Parathyroid adenoma (tissue), 2 donors: ENCODE measurements around the gene CEP104.

ENCODE experiments used
- H2AFZ ChIP-seq: fragments of 300-600 bp; sonication (generic); one replicate; pipeline ENCODE4 v1.7.0; 2017; ENCODE audit warnings: antibody characterized with exemption, mild to moderate bottlenecking
- H3K27ac ChIP-seq: fragments of 300-600 bp; sonication (generic); one replicate; pipeline ENCODE4 v1.7.0; 2017
- H3K27me3 ChIP-seq: fragments of 300-600 bp; sonication (generic); one replicate; pipeline ENCODE4 v1.7.0; 2017; ENCODE audit warnings: low read length; ENCODE audit not compliant: control insufficient read depth, insufficient read depth
- H3K36me3 ChIP-seq: fragments of 300-600 bp; sonication (generic); one replicate; pipeline ENCODE4 v1.7.0; 2017; ENCODE audit warnings: low read length; ENCODE audit not compliant: control insufficient read depth, insufficient read depth
- H3K4me1 ChIP-seq: fragments of 300-600 bp; sonication (generic); one replicate; pipeline ENCODE4 v1.7.0; 2017; ENCODE audit warnings: control low read depth
- H3K4me2 ChIP-seq: fragments of 300-600 bp; sonication (generic); one replicate; pipeline ENCODE4 v1.7.0; 2017; ENCODE audit warnings: low read length
- H3K4me3 ChIP-seq: fragments of 300-600 bp; sonication (generic); one replicate; pipeline ENCODE4 v1.7.0; 2017; ENCODE audit warnings: low read depth, low read length
- H3K79me2 ChIP-seq: fragments of 300-600 bp; sonication (generic); one replicate; pipeline ENCODE4 v1.7.0; 2017; ENCODE audit warnings: control low read depth
- H3K9ac ChIP-seq: fragments of 300-600 bp; sonication (generic); one replicate; pipeline ENCODE4 v1.7.0; 2017; ENCODE audit warnings: mild to moderate bottlenecking
- H3K9me3 ChIP-seq: fragments of 300-600 bp; sonication (generic); one replicate; pipeline ENCODE4 v1.7.0; 2017; ENCODE audit warnings: low read length; ENCODE audit not compliant: control insufficient read depth
- TF ChIP-seq, protein P1 (sequence below): fragments of 300-600 bp; sonication (generic); IDR thresholded peaks from one replicate; pipeline ENCODE4 v1.7.0; 2017; ENCODE audit warnings: antibody characterized with exemption, mild to moderate bottlenecking
- donor health status: primary hyperparathyroidism.

CEP104 gene

DNA sequence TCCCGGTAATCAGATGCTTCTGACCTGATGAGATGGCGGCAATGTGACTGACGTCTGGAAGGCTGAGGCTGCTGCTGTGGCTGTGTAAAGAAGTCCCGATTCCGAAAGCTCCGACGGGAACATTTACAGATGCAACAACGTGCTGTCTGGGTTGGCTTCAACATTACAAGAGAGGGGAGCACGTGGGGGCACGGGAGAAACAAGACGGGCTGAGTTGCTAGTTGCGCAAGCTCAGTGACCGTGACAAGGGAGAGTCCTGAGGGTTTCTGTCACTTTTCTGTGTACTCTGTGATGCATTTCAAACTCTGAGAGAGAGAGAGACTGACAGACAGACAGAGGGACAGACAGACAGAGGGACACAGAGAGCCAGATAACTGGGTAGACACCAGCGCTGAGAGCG lies 35.1 kb downstream of the CEP104 start:
- Histone ChIP-seq H3K4me1 (no peaks in the 10 kb centered on the region), H3K36me3 (no peaks in the 10 kb centered on the region), H3K79me2 (no peaks in the 10 kb centered on the region), H2AFZ (no peak overlapping the region), H3K9me3 (no peaks in the 10 kb centered on the region), H3K9ac (no peak overlapping the region), H3K27ac (no peak overlapping the region), H3K4me3 (no peak overlapping the region), H3K27me3 (no peaks in the 10 kb centered on the region), H3K4me2 (no peak overlapping the region)
- TF ChIP-seq, protein P1, sequence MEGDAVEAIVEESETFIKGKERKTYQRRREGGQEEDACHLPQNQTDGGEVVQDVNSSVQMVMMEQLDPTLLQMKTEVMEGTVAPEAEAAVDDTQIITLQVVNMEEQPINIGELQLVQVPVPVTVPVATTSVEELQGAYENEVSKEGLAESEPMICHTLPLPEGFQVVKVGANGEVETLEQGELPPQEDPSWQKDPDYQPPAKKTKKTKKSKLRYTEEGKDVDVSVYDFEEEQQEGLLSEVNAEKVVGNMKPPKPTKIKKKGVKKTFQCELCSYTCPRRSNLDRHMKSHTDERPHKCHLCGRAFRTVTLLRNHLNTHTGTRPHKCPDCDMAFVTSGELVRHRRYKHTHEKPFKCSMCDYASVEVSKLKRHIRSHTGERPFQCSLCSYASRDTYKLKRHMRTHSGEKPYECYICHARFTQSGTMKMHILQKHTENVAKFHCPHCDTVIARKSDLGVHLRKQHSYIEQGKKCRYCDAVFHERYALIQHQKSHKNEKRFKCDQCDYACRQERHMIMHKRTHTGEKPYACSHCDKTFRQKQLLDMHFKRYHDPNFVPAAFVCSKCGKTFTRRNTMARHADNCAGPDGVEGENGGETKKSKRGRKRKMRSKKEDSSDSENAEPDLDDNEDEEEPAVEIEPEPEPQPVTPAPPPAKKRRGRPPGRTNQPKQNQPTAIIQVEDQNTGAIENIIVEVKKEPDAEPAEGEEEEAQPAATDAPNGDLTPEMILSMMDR = no peak

DNA sequence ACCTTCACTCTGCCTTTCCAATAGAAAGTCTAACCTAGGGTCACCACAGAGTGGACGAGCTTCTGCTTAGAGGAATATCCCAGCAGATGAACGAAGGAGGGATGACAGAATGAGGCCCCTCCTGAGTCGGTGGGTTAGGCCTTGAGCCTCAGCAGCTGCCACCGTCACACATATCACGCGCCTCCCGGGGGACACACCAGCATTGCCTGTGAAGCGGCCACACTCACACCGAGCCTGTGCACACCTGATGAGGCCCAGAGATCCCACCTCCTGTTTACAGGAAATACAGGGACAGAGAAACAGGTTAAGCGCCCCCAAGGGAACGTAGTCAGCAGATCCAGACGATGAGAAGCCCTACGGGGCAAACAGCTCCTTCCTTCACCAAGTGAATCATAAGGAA lies 35.6 kb downstream of the CEP104 start:
- Histone ChIP-seq H3K27ac (no peak overlapping the region), H3K79me2 (no peaks in the 10 kb centered on the region), H3K9me3 (no peaks in the 10 kb centered on the region), H3K9ac (no peak overlapping the region), H3K4me1 (no peaks in the 10 kb centered on the region), H3K36me3 (no peaks in the 10 kb centered on the region), H2AFZ (no peak overlapping the region), H3K4me2 (no peak overlapping the region), H3K4me3 (no peak overlapping the region), H3K27me3 (no peaks in the 10 kb centered on the region)
- TF ChIP-seq, protein P1 = no peak

DNA sequence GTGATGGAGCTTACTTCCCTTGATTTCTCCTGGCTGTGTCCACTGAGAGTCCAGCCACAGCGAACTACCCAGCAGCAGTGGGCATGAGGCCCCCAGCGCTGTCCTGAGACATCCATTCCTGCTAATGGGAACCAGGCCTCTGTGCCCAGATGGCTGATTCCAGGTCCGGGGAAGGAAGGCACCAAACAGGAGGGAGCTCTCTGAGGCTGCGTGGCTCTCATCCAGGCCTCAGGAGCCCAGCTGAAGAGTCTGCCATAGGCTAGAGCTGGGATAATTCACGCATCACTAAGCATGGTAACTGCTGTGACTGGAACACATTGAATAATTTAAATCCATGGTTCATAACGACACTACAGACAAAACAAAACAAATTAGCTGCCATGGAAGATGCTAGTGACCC lies 36.0 kb downstream of the CEP104 start:
- Histone ChIP-seq H3K27ac (no peak overlapping the region), H3K79me2 (no peaks in the 10 kb centered on the region), H2AFZ (no peak overlapping the region), H3K4me3 (no peak overlapping the region), H3K4me2 (no peak overlapping the region), H3K36me3 (no peaks in the 10 kb centered on the region), H3K4me1 (no peaks in the 10 kb centered on the region), H3K9me3 (no peaks in the 10 kb centered on the region), H3K27me3 (no peaks in the 10 kb centered on the region), H3K9ac (no peak overlapping the region)
- TF ChIP-seq, protein P1 = no peak

DNA sequence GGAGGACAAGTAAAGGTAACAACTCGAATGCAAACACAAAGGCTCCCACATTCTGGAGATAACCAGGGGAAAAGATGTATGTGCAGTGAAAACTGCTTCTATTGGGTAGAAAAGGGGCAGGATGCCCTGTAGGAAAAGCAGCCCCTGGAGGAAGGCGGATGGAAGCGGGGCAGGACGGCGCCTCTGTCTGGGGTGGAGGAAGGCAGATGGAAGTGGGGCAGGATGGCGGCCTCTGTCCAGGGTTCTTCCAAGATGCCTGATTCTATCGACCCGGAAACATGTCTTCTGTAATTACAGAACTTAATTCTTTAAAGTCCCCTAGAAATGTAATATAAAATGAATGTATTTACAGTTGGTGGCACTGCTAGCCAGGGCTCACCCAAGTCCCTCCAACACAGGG lies 36.7 kb downstream of the CEP104 start:
- TF ChIP-seq, protein P1 = no peak
- Histone ChIP-seq H3K4me3 (no peak overlapping the region), H3K27me3 (no peaks in the 10 kb centered on the region), H2AFZ (no peak overlapping the region), H3K9me3 (no peaks in the 10 kb centered on the region), H3K4me2 (no peak overlapping the region), H3K27ac (no peak overlapping the region), H3K9ac (no peak overlapping the region), H3K4me1 (no peaks in the 10 kb centered on the region), H3K79me2 (no peaks in the 10 kb centered on the region), H3K36me3 (no peaks in the 10 kb centered on the region)

DNA sequence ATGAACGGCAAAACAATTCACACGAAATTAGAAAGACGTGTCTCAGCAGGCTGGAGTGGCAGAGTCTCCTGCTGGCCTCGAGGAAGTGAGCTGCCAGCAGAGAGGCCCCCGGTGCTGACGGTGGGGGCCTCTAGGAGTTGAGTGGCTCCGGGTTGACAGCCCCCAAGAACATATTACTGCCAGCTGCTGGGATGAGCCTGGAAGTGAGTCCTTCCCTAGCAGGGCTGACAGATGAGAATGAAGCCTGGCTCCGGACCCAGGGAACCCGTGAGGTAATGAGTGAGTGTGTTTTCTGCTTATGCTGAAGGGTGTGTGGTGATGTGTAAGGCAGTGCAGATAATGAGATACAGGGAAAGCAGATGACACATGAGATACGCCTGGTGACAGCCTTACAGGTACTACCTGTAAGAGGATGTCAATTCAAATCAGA lies 37.2 kb downstream of the CEP104 start:
- Histone ChIP-seq H3K4me2 (no peak overlapping the region), H3K27ac (no peak overlapping the region), H2AFZ (no peak overlapping the region), H3K79me2 (no peaks in the 10 kb centered on the region), H3K36me3 (no peaks in the 10 kb centered on the region), H3K9me3 (no peaks in the 10 kb centered on the region), H3K9ac (no peak overlapping the region), H3K27me3 (no peaks in the 10 kb centered on the region), H3K4me1 (no peaks in the 10 kb centered on the region), H3K4me3 (no peak overlapping the region)
- TF ChIP-seq, protein P1 = no peak
